Activated CD4-positive, alpha-beta T cell treated with anti-CD3 and anti-CD28 coated beads, Interleukin-2, amount 50 U/mL, for 4 hours (primary cell): ENCODE measurements around the gene CIAO2A.
"Not testable (repeated sequence)": the region's sequence is repeated elsewhere in the genome, so short reads cannot be mapped to it uniquely, and the experiment has no call there.

Source experiments
- DNase-seq, 2 experiments: peaks; one replicate each; pipeline ENCODE4 v3.0.0-alpha.2; 2020

The CIAO2A gene

DNA sequence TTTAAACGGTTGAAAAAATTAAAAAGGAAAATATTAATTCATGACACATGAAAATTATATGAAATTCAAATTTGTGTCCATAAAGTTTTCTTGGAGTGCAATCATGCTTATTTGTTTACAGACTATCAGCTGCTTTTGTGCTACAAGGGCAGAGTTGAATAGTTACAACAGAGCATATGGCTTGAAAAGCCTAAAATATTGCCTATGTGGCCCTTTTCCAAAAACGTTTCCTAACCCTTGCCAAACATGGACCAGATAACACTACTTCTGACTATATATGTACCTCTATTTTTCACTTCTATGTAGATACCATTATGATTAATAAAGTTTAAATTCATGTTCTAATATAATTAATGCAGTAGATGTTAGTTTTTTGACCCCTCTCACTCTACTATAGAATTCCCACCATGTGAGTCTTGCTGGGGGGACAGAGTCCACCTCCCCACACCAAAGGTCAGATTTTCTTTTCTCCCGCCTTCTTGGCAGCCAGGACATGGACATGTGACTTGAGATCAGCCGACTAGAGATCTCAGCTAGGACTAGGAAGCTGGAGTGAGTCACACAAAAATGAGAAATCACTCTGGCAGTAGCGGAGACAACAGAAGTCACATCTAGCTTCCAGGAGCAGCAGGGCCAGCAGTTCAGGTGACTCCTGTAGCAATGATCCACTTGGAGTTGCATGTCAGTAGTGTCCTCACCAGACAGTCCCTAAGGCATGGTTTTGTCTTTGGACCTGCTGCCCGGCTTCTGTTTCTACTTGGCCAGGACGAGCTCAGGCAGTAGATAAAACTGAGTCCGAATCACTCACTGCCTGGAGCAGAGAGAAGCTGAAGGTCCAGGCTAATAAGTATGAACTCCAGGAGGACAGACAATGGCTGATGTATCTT is 22.4 kb downstream of the CIAO2A start:
- DNase-seq: no peak

DNA sequence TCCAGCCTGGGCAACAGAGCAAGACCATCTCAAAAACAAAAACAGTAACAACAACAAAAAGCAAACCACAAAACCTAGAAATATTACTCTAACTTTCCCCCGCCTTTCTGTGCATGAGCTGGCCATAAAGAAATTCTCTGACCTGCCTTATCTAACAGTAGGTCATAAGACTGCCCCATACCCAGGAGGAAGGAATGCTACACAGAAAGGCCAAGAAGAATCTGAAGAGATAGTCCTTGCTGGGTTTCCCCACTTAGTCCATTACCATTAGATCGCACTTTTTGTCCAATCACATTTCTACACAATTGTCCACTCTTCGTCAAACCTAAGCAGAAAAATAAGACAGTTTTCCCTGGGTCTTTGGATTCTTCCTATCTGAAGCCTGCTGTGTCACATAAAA is 23.5 kb downstream of the CIAO2A start:
- DNase-seq: no peak

DNA sequence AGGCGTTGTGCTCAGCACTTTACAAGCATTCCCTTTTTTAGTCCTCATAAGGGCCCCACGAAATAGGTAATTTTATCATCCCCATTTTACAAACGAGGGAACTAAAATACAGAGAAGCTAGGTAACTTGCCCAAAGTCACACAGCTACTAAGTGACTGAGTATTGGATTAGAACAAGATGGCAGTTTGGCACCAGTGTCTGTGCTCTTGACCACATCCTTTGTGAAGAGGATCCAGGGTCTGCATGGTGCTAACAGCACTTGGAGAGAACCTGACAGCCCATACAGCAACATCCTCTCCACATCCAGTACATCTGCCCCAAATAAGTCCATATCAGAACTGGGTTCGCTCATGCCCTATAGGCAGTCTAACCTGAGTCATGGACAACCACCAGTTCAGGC is 25.5 kb downstream of the CIAO2A start:
- no peak for DNase-seq

DNA sequence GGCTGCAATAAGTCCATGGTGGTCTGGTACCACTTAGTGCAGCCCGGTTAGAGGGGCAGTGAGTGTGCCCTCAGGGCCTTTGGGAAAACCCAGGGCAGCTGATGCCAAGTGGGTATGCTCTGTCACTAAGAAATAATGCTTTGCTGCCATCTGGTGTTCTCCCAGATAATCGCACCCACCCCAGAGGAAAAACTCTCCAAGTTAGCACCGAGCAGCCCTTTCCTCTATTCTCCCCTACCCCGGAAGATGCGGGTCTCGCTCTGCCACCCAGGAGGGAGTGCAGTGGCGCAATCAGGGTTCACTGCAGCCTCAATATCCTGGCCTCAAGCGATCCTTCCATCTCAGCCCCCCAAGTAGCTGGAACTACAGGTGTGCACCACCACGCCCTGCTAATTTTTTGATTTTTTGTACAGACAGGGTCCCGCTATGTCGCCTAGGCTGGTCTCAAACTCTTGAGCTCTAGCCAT is 26.0 kb downstream of the CIAO2A start:
- DNase-seq: peak; percentile 58 to 64

DNA sequence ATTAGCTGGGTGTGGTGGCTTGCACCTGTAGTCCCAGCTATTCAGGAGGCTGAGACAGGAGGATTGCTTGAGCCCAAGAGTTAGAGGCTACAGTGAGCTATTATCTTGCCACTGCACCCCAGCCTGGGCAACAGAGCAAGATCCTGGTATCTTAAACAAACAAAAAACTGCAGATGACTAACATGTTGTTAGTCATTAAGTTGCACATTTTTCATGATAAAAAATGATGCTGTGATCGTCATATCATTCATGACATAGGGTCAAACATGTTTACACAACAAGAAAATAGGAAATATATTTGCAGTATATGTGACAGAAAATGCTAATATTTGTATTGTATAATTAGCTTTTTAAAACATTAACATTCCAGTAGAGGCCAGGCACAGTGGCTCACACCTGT is 27.2 kb downstream of the CIAO2A start:
- DNase-seq: no peak

DNA sequence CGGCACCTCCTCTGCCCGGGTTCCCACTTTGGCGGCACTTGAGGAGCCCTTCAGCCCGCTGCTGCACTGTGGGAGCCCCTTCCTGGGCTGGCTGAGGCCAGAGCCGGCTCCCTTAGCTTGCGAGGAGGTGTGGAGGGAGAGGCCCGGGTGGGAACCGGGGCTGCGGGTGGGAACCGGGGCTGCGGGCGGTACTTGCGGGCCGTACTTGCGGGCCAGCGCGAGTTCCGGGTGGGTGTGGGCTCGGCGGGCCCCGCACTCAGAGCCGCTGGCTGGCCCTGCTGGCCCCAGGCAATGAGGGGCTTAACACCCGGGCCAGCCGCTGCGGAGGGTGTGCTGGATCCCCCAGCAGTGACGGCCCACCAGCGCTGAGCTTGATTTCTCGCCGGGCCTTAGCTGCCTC is 32.9 kb downstream of the CIAO2A start:
- no peak for DNase-seq

DNA sequence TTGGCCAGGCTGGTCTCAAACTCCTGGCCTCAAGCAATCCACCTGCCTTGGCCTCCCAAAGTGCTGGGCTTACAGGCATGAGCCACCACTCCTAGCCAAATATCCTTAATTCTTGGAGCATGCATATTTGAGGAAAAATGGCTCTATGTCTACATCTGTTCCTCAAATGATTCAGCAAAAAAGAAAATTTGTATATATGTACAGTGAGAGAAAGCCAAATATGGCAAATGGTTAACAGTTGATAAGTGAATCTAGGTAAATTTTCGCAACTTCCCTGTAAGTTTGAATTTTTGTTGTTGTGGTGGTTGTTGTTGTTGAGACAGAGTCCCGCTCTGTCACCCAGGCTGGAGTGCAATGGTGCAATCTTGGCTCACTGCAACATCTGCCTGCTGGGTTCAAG is 34.5 kb downstream of the CIAO2A start:
- not testable (repeated sequence) for DNase-seq

DNA sequence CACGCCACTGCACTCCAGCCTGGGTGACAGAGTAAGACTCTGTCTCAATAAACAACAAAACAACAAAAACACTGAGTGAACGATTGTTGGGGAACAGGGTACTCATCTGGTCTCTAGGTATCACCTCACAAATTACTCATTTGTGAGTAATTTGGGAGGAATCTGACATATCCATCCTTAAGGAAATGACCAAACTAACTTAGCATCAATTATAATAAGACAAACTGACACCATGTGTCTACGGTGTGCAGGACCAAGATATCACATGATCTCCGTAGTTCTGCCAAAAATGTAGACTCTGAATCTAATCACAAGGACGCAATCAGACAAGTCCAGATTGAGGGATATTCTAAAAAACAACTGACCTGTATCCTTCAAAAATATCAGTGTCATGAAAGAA is 35.4 kb downstream of the CIAO2A start:
- no peak for DNase-seq

DNA sequence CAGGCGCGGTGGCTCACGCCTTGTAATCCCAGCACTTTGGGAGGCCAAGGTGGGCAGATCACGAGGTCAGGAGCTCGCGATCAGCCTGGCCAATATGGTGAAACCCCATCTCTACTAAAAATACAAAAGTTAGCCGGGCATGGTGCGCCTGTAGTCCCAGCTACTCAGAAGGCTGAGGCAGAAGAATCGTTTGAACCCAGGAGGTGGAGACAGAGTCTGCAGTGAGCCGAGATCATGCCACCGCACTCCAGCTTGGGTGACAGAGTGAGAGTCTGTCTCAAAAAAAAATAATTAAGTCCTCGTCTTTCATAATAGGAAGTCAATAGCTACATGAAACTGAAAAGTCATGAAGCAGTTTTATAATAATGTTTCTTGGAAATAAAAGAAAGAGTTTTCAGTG is 40.0 kb downstream of the CIAO2A start:
- DNase-seq: not testable (repeated sequence)

DNA sequence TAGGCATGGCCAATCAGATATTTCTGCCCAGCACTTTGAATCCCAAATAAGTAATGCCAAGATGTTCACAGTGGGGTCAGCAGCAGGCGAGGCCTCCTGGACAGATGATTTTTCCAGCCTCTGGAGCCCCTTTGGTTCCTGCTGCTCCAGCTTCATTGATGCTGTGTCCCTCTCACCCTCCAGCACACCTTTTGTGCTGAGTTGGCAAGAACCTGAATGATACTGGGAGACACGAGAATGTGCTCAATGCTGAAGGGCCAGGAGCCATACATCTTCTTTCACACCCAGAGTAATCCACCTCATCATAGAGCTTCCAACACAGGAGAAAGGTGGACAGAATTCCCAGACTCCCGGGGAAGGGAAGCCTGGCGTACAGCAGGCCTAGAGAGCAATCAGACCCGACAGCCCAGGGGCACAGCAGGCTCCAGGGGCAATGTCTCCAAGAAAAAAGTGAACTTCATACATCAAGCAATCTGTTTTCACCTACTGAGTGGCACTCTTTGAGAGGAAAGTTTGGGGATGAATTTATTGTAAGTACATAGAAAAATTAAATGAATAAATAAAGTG is 40.6 kb downstream of the CIAO2A start:
- no peak for DNase-seq

DNA sequence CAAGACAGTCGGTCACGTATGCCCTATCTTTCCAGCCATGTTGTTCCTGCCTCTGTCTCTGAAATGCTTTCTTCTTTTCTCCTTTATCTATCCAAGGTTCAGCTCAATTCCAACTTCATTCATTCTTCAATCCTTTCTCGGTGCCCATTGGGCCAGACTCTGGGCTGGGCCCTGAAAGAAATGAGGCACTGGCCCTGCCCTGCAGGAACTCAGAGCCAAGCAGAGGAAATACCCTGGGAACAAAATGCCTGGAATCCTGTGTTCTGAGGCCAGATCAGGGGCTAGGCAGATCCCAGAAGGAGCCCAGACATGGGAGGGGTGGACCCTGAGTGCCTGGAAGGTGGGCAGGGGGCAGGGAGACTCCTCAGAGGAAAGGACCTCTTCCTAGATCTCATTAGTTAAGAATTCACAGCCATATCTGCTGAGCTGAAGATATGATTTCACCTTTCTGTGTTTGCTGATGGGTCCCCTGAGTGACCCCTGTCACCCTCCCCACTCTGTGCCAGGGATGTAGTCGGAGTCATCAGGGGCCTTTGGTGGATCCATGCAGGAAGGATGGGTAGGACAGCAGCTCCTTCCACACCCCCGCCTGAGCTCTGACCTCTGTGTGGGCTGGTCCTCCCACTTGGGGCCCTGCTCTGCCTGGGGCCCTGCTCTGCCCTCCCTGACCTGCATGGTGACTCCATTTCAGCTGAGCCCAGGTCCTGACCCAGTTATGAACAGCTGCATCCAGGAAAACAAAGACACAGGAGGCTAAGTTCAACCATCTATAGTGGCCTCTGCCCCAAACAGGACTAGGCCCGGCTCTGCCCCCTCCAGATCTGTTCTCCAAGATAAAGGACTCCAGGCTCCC is 42.0 kb downstream of the CIAO2A start:
- no peak for DNase-seq

DNA sequence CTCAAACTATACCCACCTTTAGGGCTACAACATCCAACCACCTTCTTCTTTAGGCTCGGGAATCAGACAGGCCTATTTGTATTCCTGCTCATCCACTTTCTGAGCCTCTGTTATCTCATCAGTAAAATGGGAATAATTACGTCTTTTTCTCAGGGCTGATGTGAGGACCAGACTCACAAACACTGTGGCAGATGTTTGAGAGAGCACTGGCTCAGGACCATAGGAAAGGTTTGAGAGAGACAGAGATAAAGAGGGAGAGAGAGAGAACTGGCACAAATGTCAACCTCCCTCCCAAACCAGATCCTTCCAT is 42.6 kb downstream of the CIAO2A start:
- no peak for DNase-seq

DNA sequence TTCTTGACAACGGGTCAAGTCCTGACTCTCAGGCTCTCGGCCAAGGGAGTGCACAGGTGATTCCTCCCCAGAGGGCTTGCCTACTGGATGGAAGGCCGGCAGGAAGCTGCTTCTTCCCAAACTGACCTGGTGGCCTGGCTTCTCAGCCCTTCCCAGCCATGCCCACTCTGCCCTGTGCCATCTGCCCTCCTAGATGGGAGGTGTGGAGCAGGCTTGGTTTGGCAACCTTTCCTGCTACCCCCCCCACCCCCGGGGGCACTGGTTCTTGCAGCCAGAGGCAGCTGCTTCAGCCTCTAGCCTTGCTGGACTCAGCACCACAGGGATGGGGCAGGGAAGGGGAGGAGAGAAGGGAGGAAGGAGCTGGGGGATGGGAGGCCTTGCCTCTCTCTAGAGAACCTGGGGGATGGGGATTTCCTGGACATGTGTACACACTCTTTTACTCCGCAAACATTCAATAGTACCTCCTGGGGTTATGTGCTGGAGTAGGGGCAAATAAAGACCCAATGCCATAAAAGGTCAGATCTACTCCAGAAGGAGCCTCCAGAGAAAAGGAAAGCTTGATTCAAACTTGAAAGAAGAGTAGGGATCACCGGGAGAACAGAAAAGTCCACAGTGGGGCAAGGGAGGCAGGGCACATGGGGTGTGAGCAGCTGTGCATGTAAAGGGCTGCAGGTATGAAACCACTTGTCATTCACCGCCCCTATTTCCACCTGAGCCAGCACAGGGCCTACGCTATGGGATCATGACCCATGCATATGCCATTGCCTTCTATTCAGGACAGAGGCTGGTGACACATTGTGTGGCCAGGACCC is 43.2 kb downstream of the CIAO2A start:
- no peak for DNase-seq

DNA sequence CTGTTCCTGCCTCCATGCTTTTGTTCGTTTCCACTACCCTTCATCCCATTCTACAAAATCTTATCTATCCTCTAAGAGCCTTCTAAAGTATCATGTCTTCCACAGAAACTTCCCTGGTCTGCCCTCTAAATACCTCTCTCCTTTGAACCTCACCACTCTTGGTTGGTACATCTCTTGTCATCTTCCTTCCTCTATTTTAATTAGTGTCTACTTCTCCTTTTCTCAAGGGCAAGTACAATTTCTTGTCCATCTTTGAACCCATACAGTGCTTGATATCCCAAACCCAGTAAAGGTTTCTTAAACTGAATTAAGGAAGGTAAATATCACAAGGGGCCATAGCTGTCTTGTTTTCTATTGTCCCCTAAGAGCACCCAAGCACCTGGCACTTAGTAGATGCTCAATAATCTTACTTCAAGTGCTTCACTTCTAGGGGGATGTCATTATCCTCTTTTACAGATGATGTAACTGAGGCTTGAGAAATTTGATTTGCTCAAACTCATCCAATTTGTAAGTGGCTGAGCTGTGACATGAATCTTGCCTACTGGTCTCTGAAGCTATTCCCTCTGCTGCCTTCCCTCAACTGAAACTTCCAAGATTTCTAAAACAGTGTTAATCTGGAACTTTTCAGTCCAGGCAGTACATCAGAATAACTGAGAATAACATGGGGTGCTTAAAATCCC is 44.7 kb downstream of the CIAO2A start:
- DNase-seq: no peak

DNA sequence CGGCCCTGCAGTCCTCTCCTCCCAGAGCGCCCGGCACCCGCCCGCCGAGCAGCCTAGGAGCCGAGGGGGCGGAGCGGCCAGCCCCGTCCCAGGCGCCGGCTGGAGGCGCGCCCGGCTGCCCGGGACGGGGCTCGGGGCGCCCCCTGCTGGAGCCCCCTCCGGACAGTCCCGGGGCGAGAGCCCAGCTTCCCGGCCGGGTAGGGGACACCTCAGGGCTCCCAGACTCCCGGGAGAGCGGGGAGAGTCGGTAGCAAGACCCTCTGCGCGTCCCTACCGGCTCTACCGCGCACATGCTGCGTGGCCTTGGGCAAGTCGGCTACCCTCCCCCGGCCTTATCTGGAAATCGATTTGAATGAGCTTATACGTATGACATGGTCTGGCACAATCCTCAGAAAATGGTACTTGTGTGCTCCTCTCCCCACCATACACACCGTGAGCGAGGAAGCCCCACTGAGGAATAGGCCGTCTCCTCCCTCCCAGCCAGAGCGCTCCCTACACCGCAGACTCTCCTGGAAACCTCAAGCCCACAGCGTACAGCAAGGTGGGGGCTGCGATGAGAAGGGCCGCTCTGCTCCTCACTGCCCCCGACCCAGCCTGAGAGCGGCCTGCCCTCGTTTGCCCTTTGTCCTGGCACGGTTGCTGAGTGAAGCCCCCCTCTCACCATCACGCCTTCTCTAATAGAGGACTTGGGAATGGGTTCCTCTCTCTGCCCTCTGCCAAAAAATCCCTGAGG is 47.1 kb downstream of the CIAO2A start, which contains the start of gene DAPK2:
TSS of gene DAPK2 (minus strand) at position 65 of the 733 bp plus-strand sequence. CDS start 6,224 bp downstream, outside the sequence.
- DNase-seq: peak; percentile 51 to 53

DNA sequence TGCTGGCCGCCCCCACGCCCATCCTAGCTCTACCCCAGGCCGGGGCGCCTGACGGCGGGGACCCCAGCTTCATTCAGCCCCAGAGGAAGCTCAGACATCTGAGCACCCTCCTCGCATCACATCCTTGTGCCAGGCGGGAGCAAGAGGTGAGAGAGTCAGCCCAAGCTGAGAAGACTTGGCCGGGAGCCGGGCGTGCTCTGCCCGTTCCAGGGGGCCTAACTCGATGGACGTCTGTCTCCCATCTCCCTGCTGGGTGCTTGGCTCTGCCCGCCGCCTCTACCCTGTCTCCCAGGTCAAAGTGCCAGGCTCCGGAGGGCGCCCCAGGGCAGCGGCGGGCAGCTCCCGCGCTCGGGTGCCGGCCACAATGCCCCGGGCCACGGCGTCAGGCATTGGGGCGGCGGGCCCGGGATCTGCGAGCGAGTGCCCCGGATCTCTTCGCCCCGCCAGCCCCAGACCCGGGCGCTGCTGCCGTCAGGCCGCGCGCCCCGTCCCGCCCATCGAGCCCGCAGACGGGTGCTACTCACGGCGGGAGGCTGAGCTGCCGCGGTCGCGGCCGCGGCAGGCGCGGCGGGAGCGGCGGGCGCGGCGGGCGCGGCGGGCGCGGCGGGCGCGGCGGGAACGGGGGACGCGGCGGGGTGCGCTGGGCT is 47.7 kb downstream of the CIAO2A start:
- peak in 1 of 2 experiments; percentile 7 for DNase-seq

DNA sequence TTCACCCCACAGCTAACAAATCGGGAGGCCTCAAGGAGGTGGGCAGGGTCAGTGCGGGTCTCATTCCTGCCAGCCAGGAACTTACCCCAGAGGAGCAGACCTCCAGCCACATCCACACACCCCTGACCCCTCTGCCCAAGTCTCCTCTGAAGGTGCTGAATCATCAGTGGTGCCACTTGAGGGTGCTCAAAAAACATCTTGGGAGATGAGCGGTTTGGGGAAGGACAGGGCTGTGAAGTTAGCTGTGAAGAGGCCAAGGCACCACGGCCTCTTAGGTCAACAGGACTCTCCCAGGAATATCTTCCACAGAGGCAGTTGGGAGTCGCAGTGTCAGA is 48.6 kb downstream of the CIAO2A start:
- DNase-seq: no peak

DNA sequence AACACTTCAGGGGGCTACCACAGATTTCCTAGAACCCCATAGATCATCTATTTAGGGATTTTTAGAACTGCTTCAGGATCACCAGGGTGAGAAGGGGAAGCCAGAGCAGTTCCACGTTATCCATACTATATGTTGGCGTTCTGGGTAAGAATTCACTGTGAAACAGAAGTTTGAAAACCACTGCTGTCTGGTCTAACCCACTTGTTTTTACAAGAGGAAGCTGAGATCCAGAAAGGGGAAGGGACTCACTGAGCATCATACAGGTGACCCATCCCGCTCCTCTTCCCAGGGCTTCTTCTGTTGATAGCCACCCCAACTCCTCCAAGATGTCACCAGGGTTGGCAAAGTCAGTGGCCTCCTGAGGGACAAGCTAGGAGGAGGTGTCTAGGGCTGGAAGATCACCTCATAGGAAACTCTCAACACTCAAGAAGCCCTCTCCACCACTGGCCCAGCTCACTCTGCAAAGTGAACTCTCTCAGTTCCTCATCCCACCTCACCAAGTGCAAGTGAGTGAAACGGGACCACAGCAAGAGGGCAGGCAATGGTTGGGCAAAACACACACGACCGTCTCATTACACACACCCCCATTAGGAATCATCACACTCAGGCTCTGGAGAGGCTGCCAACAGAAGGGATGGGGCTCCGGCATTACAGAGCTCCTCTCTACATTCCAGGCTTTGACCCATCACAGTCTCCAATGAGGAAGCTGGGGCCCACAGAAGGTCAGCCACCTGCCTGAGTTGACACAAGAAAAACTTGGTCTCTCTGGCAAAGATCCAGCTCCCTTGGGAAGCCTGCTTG is 49.1 kb downstream of the CIAO2A start:
- no peak for DNase-seq

DNA sequence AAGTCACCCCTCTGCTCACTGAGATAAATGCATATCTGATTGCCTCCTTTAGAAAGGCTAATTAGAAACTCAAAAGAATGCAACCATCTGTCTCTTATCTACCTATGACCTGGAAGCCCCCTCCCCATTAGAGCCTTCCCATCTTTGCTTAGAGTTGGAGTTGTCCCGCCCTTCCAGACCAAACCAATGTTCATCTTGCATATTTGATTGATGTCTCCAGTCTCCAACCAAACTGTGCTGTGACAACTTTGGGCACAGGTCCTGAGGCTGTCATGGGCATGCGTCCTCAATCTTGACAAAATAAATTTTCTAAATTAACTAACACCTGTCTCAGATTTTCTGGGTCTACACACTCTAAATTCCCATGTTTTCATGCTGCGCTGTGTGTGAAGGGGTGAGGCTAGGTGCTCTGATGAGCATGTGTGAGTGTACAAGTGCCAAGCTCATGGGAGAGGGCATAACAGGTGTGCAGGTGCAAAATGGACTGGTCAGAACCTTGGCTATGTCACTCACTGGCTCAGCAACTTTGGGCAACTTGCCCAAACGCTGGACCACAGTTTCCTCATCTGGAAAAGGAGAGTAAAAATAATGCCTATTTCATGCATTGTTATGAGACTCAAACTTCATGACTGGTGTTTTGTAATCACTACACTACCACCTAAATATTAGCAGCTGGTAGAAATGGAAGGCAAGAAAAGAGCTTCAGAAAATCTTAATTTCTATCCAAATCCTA is 54.6 kb downstream of the CIAO2A start:
- DNase-seq: no peak
